Measurements from ENCODE around the gene SLC22A12. TPM values are rescaled to one million over a fixed set of nuclear protein-coding genes. Genes with fewer than 3 reads are reported as not detected.

SLC22A12 gene
- total and polyA plus RNA-seq, 2 donors (not counting 3 experiments of a cell fraction or from before 2014, with no cell fraction given), result not detected

- no TSS peak for BruUV-seq (replicated peaks)
- H3K79me2 ChIP-seq (ENCODE audit: control insufficient read depth, insufficient read depth, low read length), result no peaks in the 10 kb centered on the region
- ChIA-PET POLR2A (no interaction called here), CTCF (interaction anchor here (1.2 kb wide), 1 partner anchor 15 kb away, joined by 3 read pairs; no protein-coding TSS in a partner anchor)
- H2AFZ ChIP-seq (ENCODE audit: low read depth, low read length), result no peak overlapping the region
- no peaks in the 10 kb centered on the region for H3K9me1 ChIP-seq (replicated peaks; ENCODE audit: control insufficient read depth, extremely low read depth, insufficient read depth, low read length)
- TF ChIP-seq POLR2A (IDR thresholded peaks at IDR 0.05; ENCODE audit: low read depth, low read length) (no peak), MYC (IDR thresholded peaks at IDR 0.05; ENCODE audit: low read depth, low read length) (no peak), POLR2AphosphoS5 (IDR thresholded peaks at IDR 0.05; ENCODE audit: insufficient read depth, low read depth, low read length) (no peak), CTCF (IDR thresholded peaks at IDR 0.05; ENCODE audit: extremely low read depth in 1 of 2, insufficient read depth in 1 of 2, low read depth in 1 of 2, low read length in 2 of 2) (no peak), GATA2 (IDR thresholded peaks at IDR 0.05; ENCODE audit: insufficient read depth, insufficient read length, low read depth, low read length) (no peak), EZH2 (IDR thresholded peaks at IDR 0.05; ENCODE audit: borderline replicate concordance, low read depth, low read length, severe bottlenecking) (no peak), FOS (IDR thresholded peaks at IDR 0.05; ENCODE audit: borderline replicate concordance, insufficient read depth, low read length) (no peak), MAX (IDR thresholded peaks at IDR 0.05; ENCODE audit: insufficient read depth, insufficient read length) (no peak), JUN (IDR thresholded peaks at IDR 0.05; ENCODE audit: borderline replicate concordance, insufficient read depth, insufficient read length, low read depth) (no peak)
- H3K4me1 ChIP-seq (ENCODE audit: control insufficient read depth, extremely low read depth, insufficient read depth, low read length), result no peaks in the 10 kb centered on the region
- no peak overlapping the region for H3K9ac ChIP-seq (replicated peaks; ENCODE audit: extremely low read depth, insufficient read depth, low read length)
- DNase-seq (ENCODE audit: low read depth, low spot score), result no peak
- H3K36me3 ChIP-seq (ENCODE audit: control insufficient read depth in 2 of 2, extremely low read depth in 1 of 2, insufficient read depth in 2 of 2, low read length in 2 of 2), result no peaks in the 10 kb centered on the region
- no peak overlapping the region for H3K4me2 ChIP-seq (ENCODE audit: insufficient read depth, low read length)
- H3K4me3 ChIP-seq (replicated peaks in 1 of 3; ENCODE audit: insufficient read depth in 1 of 3, low read depth in 1 of 3, low read length in 3 of 3), result no peak overlapping the region
- FAIRE-seq, result no peak
- H4K20me1 ChIP-seq (replicated peaks; ENCODE audit: control insufficient read depth, extremely low read depth, insufficient read depth, low read length), result no peaks in the 10 kb centered on the region
- no peaks in the 10 kb centered on the region for H3K9me3 ChIP-seq (replicated peaks; ENCODE audit: control insufficient read depth, insufficient read depth, low read length)
- dilution Hi-C loops (cut with MboI; ENCODE audit: extremely low pct_ligation_motif_present, low sequenced_read_pairs), result no loop called here
- intact Hi-C loops (cut with micrococcal nuclease), result no loop called here
- no peak overlapping the region for H3K27ac ChIP-seq (ENCODE audit: insufficient read depth, low read depth, low read length)
- H3K27me3 ChIP-seq (ENCODE audit: control insufficient read depth in 2 of 2, insufficient read depth in 2 of 2, low read length in 2 of 2), result peaks cover 9 to 15% of the 10 kb centered on the region in 2 experiments
These were observed 17.6 kb downstream of the SLC22A12 start for GRCh38 chr11:64608636-64609035.
